A375 (cell line): Measurements from ENCODE around the gene VSNL1. TPM values are rescaled to one million over a fixed set of nuclear protein-coding genes. Genes with fewer than 3 reads are reported as not detected.

Source experiments
- total RNA-seq: library from RNA; depleted of rRNA; stranded (reverse); fragments of >200 nt; shearing (Covaris generic); gene quantifications from 2 replicates; pipeline ENCODE4 v1.2.3, GENCODE V29; 2014; rRNA removed

Gene VSNL1
- 3.7 and 3.8 TPM in 2 replicates for total RNA-seq

DNA sequence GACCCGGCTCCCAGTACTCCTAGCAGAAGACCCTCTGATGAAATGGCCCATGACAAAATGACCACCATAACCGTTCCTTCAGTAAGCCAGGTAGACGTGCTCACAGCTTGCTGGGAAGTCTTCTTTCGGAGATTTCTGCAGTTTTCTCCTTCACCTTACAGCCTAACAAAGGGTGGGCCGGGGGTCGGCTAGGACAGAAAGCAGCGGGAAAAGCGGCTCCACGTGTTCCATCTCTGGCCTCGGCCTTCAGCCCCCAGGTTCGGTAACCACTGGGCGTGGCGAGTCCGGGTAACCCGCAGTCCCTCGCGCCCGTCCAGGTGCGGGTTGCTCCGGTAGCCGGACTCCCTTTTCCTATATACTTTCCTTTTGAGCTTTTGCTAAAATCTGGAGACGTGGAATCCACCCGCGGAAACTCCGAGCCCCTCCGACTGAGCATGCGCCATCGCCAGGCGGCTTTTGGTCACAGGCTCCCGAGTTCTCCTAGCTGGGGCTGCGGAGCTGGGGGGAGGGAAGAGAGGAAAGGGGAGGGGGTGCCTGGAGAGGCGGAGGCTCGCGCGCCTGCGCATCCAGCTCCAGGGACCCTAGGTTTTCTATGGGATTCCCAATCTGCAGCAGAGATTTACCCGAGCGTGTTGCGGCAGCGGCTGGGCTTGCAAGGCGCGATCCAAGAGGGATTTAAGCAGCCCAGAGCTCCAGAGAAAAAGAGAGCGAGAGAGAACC is at the start of gene VSNL1:
TSS of gene VSNL1 (plus strand) at position 604 of the 720 bp plus-strand sequence. CDS start 51,379 bp downstream, outside the sequence.

DNA sequence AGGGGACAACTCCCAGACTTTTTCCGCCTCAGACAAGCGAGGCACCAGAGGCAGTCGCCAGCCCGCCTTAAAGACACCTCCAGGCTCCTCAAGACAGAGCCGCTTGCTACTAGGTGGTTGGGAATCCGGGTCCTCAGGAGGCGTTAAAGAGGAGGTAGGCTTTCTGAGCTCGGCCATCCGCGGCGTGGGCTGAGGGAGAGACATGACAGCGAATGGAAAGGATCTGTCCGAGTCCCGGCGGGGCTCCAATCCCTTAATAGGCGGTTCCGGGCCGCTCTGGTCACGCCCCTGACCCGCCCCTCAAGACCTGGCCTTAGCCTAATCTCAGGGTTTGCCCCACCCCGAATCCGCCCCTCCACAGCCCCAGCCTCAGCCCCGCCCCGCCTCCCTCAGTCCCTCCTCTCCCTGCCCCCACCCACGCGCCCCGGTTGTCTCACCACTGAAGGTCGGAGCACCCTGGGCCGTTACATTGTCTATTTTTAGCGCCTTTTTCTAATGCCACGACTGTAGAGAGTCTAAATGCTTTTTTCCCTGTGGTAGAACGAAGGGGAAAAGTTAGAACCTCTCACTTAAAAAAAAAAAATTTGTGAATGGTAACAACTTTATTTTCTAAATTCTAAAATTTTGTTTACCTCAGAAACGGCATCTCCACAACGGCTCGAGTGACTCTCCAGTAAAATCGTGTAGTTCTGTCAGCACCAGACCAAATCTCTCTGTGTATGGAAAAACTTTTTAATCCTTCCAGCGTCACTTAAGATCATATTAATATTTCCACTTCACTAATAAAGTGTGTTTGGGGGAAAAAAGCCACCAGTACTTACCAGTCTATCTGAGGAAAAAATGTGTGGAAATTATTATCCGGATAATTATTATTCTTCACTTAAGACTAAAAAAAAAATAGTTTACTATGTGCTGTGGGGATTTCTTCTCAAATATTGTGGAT is 22.0 kb upstream of the VSNL1 start, which contains the start of gene RAD51AP2:
TSS of gene RAD51AP2 (minus strand) at position 229 of the 943 bp plus-strand sequence. CDS start at position 204, 25 bp downstream.

Other genes with a start within 250 kb of the VSNL1 start
- 0.08 and 0.11 TPM in 2 replicates for gene RAD51AP2, start 22.3 kb upstream of the VSNL1 start, total RNA-seq
- 29.8 and 30.7 TPM in 2 replicates for gene SMC6, start 213.1 kb downstream of the VSNL1 start, total RNA-seq
- gene GEN1, start 213.4 kb downstream of the VSNL1 start, total RNA-seq: 17.2 and 19.9 TPM in 2 replicates